Pulmonary artery endothelial cell (primary cell): Measurements from ENCODE around the gene PLCE1. TPM values are rescaled to one million over a fixed set of nuclear protein-coding genes. Genes with fewer than 3 reads are reported as not detected.
"Not testable (repeated sequence)": the region's sequence is repeated elsewhere in the genome, so short reads cannot be mapped to it uniquely, and the experiment has no call there.

ENCODE experiments used
- DNase-seq: peaks from one replicate; pipeline ENCODE4 v3.0.0-alpha.2; 2011; ENCODE audit warnings: low read depth, low spot score
- total RNA-seq: library from RNA; depleted of rRNA; stranded (reverse); fragments of >200 nt; gene quantifications from 2 replicates; pipeline ENCODE4 v1.2.3, GENCODE V29; 2014

The PLCE1 gene
- total RNA-seq = 0.04 and 0.07 TPM in 2 replicates

GRCh38 chr10:93993782-93994437 is at the start of gene PLCE1:
Gene PLCE1, plus strand, starts transcription at chr10:93993931. Its CDS starts 37,116 bp downstream, at chr10:94031047.
- DNase-seq = no peak

GRCh38 chr10:93945819-93946218 is 47.9 kb upstream of the PLCE1 start:
- DNase-seq = no peak

GRCh38 chr10:93947055-93947454 is 46.7 kb upstream of the PLCE1 start:
- DNase-seq = no peak

GRCh38 chr10:93947524-93947923 is 46.2 kb upstream of the PLCE1 start:
- no peak for DNase-seq

- no peak for DNase-seq
These were observed 41.8 kb upstream of the PLCE1 start for GRCh38 chr10:93951905-93952304.

- no peak for DNase-seq
These were observed 39.4 kb upstream of the PLCE1 start for GRCh38 chr10:93954299-93954698.

GRCh38 chr10:93954726-93955363 is 38.9 kb upstream of the PLCE1 start:
- DNase-seq = no peak

GRCh38 chr10:93958834-93959233 is 34.9 kb upstream of the PLCE1 start:
- DNase-seq = no peak

GRCh38 chr10:93960988-93961387 is 32.7 kb upstream of the PLCE1 start:
- not testable (repeated sequence) for DNase-seq

- no peak for DNase-seq
These were observed 30.8 kb upstream of the PLCE1 start for GRCh38 chr10:93962973-93963372.

- DNase-seq = no peak
These were observed 30.3 kb upstream of the PLCE1 start for GRCh38 chr10:93963434-93963833.

GRCh38 chr10:93965911-93966310 is 27.8 kb upstream of the PLCE1 start:
- no peak for DNase-seq

- no peak for DNase-seq
These were observed 26.0 kb upstream of the PLCE1 start for GRCh38 chr10:93967756-93968155.

GRCh38 chr10:93968540-93968945 is 25.2 kb upstream of the PLCE1 start:
- no peak for DNase-seq

- not testable (repeated sequence) for DNase-seq
These were observed 23.2 kb upstream of the PLCE1 start for GRCh38 chr10:93970433-93971010.

- no peak for DNase-seq
These were observed 19.8 kb upstream of the PLCE1 start for GRCh38 chr10:93973748-93974445.

- no peak for DNase-seq
These were observed 16.3 kb upstream of the PLCE1 start for GRCh38 chr10:93977442-93977841.

- no peak for DNase-seq
These were observed 13.2 kb upstream of the PLCE1 start for GRCh38 chr10:93980486-93980885.

- DNase-seq = no peak
These were observed 2.6 kb upstream of the PLCE1 start for GRCh38 chr10:93991114-93991513.

GRCh38 chr10:93991596-93992284 is 2.0 kb upstream of the PLCE1 start:
- no peak for DNase-seq

- no peak for DNase-seq
These were observed 1.2 kb upstream of the PLCE1 start for GRCh38 chr10:93992400-93993030.
